Gastrocnemius medialis (tissue), 4 donors: ENCODE measurements around the gene RPGRIP1.

Source experiments
- CTCF ChIP-seq, 5 experiments: fragments of 450-650 bp in 3 of 5; fragments of 200-600 bp in 2 of 5; sonication (generic) in 2 of 5; IDR thresholded peaks in 4 of 5; conservative IDR thresholded peaks in 1 of 5; 1 replicate in 4 of 5; 2 replicates in 1 of 5; pipeline ENCODE4 v1.5.1; 2016 to 2019; ENCODE audit warnings: antibody characterized with exemption in 5 of 5, mild to moderate bottlenecking in 3 of 5, moderate library complexity in 3 of 5
- POLR2A ChIP-seq, 2 donors: fragments of 450-650 bp; IDR thresholded peaks; one replicate each; pipeline ENCODE4 v1.6.1; 2017; ENCODE audit warnings: antibody characterized with exemption in 2 of 2, mild to moderate bottlenecking in 2 of 2, moderate library complexity in 2 of 2

GRCh38 chr14:21234112-21234511 lies 45.8 kb upstream of the RPGRIP1 start:
- no peak for TF ChIP-seq CTCF (IDR thresholded peaks at IDR 0.05 in 4 of 5, conservative IDR thresholded peaks at IDR 0.05 in 1 of 5)
- no peak for TF ChIP-seq POLR2A (IDR thresholded peaks at IDR 0.05)
